A549 treated with DMSO at 1 μM for 4 hours (cell line): Measurements from ENCODE around the gene ST6GALNAC6. TPM values are rescaled to one million over a fixed set of nuclear protein-coding genes. Genes with fewer than 3 reads are reported as not detected.

ENCODE experiments used
- total RNA-seq: library from RNA; stranded (reverse); fragments of 200-300 nt; extraction: Qiagen RNA extraction; gene quantifications from 5 replicates; pipeline ENCODE4 v1.2.3, GENCODE V29; 2022; ENCODE audit warnings: low read depth

ST6GALNAC6 gene, protein sequence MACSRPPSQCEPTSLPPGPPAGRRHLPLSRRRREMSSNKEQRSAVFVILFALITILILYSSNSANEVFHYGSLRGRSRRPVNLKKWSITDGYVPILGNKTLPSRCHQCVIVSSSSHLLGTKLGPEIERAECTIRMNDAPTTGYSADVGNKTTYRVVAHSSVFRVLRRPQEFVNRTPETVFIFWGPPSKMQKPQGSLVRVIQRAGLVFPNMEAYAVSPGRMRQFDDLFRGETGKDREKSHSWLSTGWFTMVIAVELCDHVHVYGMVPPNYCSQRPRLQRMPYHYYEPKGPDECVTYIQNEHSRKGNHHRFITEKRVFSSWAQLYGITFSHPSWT
- total RNA-seq: 21.8 to 27.1 TPM (median 24.2 TPM) in 5 replicates

GRCh38 chr9:127899128-127899943, at the start of gene ST6GALNAC6:
ST6GALNAC6 (minus strand) TSS chr9:127899603; CDS start chr9:127897981, 1,622 bp downstream.

DNA sequence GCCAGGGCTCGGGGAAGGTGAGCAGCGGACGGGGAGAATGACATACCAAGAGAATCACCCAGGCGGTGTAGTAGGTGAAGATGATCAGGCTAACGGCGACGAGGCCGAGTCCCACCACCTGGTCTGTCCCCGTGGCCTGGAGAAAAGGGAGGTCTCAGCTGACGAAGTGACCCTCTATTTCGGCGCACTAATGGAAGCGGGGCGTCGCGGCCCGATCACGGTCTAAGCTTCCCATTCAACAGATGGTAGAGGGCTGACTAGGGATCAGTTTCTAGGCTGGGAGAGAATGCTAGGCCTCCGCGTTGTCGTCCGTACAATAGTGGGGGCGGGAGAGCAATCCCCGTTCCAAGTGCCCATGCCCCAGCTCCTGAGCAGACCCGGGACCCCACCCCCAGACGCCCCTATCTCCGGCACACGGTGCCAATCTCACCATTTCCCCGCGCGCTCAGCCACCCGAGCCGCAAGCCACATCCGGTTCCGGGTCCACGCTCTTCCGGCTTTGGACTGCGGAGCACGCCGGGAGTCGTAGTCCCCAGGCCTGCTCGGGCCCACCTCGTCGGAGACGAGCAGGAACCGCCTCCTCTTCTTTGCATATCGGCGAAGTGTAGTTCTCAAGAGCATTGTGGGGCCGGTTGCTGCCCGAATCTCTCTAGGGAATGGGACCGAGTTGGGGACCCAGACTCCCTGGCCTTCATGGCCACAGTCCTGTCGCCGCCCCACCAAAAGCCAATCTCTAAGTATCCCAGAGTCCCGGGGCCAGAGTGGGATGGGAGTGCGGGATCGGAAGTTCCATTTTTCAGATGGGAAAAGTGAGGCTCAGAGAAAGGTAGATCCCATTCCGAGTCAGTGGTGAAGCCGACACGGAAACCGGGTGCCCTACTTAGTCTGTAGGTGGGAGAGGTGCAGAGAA, 38.2 kb upstream of the ST6GALNAC6 start, which contains the start of gene DPM2:
Gene DPM2, minus strand, starts transcription at position 467 of the 910 bp plus-strand sequence. Its CDS starts 34 bp downstream, at position 433.

GRCh38 chr9:127930231-127931091, 31.1 kb upstream of the ST6GALNAC6 start, which contains the start of gene PIP5KL1:
PIP5KL1 (minus strand) TSS chr9:127930777; CDS start chr9:127930752, 25 bp downstream.

GRCh38 chr9:127916720-127917581, 17.5 kb upstream of the ST6GALNAC6 start, which contains the start of gene ST6GALNAC4:
ST6GALNAC4 (minus strand) TSS chr9:127917041; CDS start chr9:127916419, 622 bp downstream.

DNA sequence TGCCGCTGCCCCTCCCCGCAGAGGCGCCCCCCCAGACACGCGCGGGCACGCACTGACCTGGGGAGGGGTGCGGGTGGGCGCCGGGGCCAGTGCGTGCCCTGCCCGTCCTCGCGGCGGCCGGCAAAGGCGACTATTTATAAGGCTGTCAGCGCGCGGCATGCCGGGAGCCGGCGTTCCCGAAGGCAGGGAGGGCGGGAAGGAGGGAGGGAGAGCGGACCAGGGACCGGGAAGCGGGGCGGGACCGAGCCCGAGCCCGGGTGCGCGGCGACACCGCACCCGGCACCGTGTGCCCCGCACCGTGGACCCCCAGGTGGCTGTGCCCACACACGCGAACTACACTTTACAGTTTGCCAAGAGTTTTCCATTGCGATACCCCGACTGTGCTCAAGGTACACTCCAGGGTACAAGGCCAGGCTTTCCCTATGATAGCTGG, 21.8 kb downstream of the ST6GALNAC6 start, which contains the start of gene AK1:
Gene AK1, minus strand, starts transcription at position 110 of the 433 bp plus-strand sequence. CDS start 3,058 bp downstream, outside the sequence.

DNA sequence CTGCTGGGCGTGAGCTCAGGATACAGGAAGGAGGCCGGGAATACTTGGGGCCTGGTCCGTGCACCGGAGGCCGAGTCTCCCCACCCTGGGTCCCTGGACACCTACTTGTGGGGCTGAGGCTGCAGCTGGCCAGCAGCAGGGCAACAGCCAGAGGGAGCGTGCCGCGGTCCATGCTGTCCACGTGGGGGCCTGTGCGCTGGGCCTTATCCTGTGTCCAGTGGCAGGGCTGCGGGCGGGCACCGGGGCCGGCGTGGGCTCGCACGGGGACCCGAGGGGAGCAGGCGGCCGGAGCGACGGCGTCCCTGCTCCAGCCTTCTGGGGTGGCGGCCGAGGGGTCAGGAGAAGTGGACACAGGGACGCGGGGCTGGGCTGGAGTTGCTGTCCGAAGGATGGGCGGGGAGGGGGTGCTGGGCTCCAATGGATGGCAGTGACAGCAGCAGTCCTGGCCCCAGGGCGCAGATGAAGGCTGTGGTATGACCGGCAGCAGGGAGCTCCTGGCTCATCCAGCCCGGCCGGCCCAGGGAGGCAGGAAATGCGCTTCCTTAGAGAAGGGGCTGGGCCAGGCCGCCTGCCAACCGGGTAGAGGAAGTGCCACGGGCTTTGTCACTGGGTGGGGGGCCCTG, 45.1 kb downstream of the ST6GALNAC6 start, which contains the start of gene ENG:
Gene ENG, minus strand, starts transcription at position 475 of the 623 bp plus-strand sequence. Its CDS starts 303 bp downstream, at position 172.

Other genes with a start within 250 kb of the ST6GALNAC6 start
- 0.04 to 0.11 TPM (median 0.05 TPM) in 4 of 5 replicates, not detected in the other for gene CFAP157, start 192.6 kb downstream of the ST6GALNAC6 start, total RNA-seq
- 10.4 to 17.0 TPM (median 14.5 TPM) in 5 replicates for gene PTRH1, start 183.9 kb downstream of the ST6GALNAC6 start, total RNA-seq
- gene TTC16, start 183.5 kb downstream of the ST6GALNAC6 start, total RNA-seq: 0.03 TPM in 1 of 5 replicates, not detected in the others
- 10.2 to 14.7 TPM (median 13.1 TPM) in 5 replicates for gene TOR2A, start 164.3 kb downstream of the ST6GALNAC6 start, total RNA-seq
- gene SH2D3C, start 120.9 kb downstream of the ST6GALNAC6 start, total RNA-seq: 0.07 to 0.17 TPM (median 0.16 TPM) in 4 of 5 replicates, not detected in the other
- 44.7 to 54.0 TPM (median 46.4 TPM) in 5 replicates for gene CDK9, start 113.6 kb downstream of the ST6GALNAC6 start, total RNA-seq
- 46.1 to 53.7 TPM (median 48.9 TPM) in 5 replicates for gene FPGS, start 96.7 kb downstream of the ST6GALNAC6 start, total RNA-seq
- gene ENG, start 44.9 kb downstream of the ST6GALNAC6 start, total RNA-seq: 0.09 to 0.34 TPM (median 0.14 TPM) in 5 replicates
- 41.4 to 79.4 TPM (median 65.1 TPM) in 5 replicates for gene AK1, start 21.9 kb downstream of the ST6GALNAC6 start, total RNA-seq
- gene ST6GALNAC4, start 17.4 kb upstream of the ST6GALNAC6 start, total RNA-seq: 17.1 to 25.6 TPM (median 20.9 TPM) in 5 replicates
- gene PIP5KL1, start 31.2 kb upstream of the ST6GALNAC6 start, total RNA-seq: 2.0 to 2.6 TPM (median 2.1 TPM) in 5 replicates
- 40.9 to 50.0 TPM (median 44.0 TPM) in 5 replicates for gene DPM2, start 38.3 kb upstream of the ST6GALNAC6 start, total RNA-seq
- gene EEIG1, start 81.4 kb upstream of the ST6GALNAC6 start, total RNA-seq: 68.8 to 103 TPM (median 83.0 TPM) in 5 replicates
- gene NAIF1, start 167.7 kb upstream of the ST6GALNAC6 start, total RNA-seq: 4.3 to 8.2 TPM (median 7.0 TPM) in 5 replicates
- gene SLC25A25, start 168.6 kb upstream of the ST6GALNAC6 start, total RNA-seq: 8.0 to 10.0 TPM (median 8.7 TPM) in 5 replicates
- gene PTGES2, start 228.1 kb upstream of the ST6GALNAC6 start, total RNA-seq: 77.0 to 110 TPM (median 89.7 TPM) in 5 replicates
- 2.2 to 6.1 TPM (median 3.3 TPM) in 5 replicates for gene LCN2, start 249.8 kb upstream of the ST6GALNAC6 start, total RNA-seq